SHP77 (cell line): ENCODE results near the gene GLIS1.
A peak's percentile ranks its signal among the peaks of the same experiment; 100 is the strongest.

Experiments used
- DNase-seq, 2 experiments: peaks; one replicate each; lab custom pipeline; 2025; lab: John Stamatoyannopoulos, UW

GLIS1 gene

DNA sequence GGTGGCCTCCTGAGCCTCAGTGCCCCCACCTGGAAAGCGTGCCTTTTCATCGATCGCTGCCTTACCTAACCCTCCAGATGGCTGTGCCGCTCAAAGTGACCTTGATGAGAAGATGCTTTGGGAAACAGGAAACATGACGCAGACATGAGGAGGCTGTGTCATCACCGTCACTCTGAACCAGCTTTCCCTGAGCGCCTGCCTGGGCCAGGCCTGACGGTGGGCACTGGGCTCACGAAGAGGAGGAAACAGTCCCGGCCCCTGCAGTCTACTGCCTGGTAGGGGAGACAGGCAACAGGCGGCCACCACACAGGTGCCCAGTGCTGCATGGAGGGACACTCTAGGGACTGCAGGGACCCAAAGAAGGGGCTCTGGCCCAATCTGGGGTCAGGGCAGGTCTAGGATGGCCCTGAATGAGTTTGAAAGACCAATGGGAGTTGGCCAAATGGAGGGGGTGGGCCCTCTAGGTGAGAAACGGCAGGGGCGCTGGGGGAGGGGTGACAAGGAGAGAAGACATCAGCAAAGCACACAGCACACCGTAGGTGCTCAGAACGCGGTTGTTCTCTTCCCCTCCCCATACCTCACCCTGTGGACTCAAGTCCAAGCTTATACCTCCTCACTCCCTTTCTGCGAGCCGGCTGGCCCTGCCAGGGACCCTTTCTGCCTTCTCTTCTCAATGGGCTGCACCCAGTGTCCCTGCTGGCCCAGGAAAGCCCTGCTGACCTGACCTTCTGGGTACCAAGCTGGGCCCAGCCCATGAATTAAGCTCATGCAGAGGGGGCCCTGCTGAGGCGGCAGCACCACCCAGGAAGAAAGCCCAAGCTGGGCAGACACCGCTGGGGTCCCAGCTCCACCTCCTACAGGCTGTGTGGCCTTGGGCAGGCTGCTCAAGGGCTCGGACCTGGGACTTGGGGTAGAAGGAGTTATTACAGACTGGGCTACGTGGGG lies 44.9 kb downstream of the GLIS1 start:
- DNase-seq: peak; percentile 7 to 57

DNA sequence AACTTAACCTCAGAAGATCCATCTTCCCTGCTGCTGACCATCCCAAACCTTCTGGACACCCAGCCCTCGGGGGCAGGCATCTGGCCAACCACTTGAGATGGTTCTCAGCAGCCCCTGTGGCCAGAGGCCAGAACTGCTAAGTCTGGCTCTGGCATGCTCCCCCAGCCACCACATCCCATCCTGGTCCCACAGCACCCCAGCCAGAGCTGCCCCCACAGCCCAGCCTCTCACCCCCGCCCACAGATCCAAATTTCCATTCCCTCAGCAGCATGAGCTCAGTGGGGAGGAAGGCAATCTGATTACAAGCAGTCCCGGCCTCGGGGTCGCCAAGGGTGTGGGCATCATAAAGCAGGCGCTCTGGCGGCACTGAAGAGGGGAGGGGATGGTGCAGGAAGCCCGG lies 45.6 kb downstream of the GLIS1 start:
- DNase-seq: no peak

DNA sequence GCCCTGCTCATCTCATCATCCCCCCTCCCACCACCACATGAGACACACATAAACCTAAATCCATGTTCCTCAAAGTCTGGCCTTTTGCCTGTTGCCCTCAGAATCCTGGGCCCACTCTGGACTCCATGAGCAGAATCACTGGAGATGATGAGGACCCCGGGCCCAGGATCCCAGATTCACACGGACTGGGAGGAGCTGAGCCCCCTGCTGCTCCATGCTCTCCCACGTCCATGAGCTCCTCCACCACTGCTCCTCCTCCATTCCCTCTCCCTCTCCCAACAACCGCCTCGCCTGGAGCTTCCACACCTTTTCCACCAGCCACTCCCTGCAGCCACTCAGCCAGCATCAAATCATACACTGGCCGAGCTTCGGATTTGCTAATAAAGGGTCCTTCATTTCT lies 47.6 kb downstream of the GLIS1 start:
- no peak for DNase-seq

DNA sequence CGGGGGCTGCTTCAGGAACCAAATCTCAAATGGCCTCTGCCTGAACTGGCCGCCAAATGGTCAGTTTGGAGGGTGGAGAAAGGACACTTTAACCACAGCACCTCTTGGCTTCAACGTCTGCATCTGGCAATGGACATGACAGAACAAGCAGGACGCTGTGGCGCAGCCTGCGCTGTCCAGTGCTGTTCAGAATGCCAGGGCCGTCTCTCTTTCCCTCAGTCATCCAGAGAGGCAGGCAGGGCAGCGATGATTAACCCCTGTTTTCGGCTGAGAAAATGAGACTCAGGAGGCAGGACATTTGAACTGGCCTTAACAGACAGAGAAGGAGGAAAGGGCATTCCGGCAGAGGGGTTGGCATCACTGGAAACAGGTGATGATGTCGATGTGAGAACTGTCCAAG lies 48.6 kb downstream of the GLIS1 start:
- no peak for DNase-seq

DNA sequence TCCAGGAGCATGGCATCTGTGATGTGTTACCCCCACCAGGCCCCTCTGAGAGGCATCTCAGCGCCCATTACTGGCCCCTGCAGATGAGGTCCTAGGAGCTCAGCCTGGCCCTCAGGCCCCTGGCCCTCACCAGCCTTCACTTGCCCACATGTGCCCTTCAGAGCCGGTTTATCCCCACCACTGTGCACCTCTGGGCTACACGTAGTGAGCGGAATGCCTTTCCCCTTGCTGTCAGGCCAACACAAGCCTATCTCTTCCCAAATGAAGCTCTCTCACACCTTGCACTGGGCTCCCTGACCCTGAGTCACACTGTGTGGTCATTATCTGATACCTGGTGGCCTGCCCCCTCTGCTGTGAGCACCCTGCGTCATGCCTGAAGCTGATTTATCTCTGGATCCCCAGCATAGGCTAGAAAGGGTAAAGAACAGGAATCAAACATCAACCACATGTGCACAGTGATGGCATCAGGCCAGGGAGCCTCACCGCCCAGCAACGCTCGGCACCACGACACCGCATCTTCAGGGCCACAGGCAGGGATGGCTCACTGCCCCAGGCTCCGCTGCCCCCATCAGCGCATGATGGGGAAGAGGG lies 49.1 kb downstream of the GLIS1 start:
- no peak for DNase-seq

DNA sequence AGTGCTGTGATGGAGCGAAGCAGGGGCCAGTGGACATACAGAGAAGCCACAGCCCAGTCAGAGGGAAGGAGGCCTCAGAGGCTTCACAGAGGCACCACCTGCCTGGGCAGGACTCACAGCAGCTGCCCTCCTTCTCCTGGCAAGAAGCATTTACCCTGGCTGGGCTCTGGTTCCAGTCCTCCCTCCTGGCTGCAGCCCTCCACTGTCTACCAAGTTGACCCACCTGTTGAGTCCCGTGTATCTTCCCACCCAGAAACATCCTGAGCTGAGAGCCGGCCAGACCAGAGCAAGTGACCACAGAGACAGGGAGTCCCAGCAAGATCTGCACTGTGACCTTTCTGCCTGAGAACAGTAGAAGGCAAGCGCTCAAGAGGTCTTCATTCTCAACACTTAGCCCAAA lies 49.7 kb downstream of the GLIS1 start:
- no peak for DNase-seq

DNA sequence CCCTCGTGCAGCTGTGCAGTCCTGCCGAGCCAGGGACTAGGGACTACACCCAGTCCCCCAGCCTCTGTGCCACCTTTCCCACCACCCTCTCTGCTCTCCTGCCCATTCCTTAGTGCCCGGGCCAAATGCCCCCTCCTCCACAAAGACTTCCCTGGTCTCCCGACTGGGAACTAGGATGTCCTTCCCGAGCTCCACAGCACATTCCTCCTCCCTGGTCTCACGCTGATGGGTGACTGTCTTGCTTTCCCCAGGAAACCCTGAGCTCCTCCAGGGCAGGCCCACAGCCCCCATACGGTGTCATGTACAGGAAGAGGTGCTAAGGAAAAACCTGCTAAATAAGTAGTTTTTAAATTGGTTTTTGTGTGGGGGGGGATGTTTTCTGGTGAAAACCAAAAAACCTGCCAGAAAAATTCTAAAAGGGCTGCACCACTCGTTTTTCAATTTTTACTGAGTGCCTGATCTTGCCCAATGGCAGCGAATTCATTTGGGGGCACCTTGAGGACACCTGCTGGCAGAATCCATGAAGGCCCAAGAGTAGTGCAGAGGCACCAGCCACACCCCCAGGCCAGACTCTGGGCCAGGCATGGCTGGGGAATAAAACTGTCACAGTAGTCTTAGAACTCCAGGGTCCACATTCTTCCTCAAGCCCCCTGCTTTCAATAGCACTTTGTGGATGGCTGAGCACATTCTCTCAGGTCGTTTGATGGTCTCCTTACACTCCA lies 50.4 kb downstream of the GLIS1 start:
- no peak for DNase-seq

DNA sequence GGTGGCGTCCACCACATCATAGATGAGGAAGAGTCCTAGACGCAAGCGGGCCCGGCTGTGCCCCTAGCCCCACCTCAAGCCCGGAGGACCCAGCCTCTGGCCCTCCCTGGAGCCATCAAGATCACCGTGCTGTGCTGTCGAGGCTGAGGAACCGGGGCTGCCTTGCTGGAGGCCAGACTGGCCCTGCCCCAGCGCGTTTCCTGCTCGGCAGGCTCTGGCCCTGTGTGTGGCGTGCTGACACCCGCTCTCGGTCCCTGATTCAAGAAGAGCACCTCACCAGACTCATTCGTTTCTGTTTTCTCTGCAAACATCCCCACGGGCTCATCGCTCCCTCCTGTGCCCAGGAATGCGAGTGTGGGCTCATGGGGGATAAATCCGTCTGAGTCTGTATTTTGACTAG lies 51.1 kb downstream of the GLIS1 start:
- DNase-seq: no peak

DNA sequence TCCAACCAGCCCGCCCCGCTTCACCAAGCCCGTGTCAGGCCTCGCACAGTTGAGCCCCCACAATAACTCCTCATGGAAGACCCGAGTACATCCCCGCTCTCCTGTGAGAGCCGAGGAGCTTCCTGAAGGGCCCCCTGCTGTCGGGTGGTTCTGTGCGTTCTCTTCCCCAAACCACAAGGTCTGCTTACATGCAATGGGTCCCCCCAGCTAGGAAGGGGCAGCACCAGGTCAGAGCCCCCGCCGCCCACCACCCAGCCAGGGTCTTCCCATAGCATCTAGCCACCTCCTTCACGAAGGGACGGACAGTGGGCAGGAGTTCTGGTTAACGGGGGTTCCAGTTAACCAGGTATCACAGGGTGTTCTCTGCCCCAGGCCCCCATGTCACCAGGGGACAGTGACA lies 51.5 kb downstream of the GLIS1 start:
- no peak for DNase-seq

DNA sequence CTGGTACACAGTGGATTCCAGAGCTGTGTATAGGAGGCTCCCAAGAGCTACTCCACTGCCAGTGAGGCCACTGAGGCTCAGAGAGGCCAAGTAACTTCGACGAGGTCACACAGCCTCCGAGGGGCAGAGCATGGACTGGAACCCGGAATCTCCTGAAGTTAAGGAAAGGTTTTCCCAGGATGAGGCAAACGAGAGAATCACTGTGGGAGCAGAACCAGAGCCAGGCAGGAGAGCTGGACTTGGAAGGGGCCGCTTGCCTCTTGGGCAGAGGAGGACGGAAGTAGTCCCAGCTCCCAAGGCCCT lies 52.0 kb downstream of the GLIS1 start:
- no peak for DNase-seq

DNA sequence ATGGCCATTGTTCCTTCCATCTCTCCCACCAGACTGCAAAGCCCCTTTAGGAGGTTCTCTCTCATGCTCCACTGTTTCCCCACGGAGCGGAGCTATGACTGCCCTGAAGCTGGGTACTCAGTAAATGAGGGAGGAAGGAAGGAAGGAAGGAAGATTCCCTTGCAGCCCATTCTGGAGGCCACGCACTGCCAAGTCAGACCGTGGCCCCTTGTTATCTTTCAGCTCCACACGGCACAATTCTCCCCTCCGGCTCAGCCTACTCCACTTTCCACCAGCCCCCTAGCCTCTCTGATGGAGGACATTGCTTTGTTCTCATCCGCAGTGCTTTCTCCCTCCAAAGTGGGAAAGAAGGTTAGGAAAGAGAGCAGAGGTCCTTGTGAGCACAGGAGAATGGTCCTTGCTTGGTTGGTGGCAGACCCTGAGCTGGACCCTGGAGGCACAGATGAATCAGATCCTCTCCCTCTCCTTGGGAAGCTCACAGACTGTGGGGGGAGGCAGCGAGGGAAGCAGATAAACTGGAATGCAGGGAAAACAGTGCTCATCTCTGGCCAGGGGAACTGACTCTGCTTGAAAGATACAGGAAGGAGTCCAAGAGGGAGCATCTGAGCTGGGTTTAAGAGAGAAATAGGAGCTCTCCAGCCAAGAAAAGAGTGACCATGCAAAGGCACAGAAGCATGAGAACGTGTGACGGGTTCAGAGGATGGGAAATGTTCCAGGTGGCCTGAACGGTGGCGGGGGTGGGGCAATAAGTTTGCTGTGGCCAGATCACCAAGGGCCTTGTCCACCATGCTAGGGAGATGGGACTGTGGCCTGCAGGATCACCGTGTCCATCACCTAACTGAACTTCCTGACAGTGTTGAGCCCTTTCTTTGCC lies 52.6 kb downstream of the GLIS1 start:
- DNase-seq: no peak

DNA sequence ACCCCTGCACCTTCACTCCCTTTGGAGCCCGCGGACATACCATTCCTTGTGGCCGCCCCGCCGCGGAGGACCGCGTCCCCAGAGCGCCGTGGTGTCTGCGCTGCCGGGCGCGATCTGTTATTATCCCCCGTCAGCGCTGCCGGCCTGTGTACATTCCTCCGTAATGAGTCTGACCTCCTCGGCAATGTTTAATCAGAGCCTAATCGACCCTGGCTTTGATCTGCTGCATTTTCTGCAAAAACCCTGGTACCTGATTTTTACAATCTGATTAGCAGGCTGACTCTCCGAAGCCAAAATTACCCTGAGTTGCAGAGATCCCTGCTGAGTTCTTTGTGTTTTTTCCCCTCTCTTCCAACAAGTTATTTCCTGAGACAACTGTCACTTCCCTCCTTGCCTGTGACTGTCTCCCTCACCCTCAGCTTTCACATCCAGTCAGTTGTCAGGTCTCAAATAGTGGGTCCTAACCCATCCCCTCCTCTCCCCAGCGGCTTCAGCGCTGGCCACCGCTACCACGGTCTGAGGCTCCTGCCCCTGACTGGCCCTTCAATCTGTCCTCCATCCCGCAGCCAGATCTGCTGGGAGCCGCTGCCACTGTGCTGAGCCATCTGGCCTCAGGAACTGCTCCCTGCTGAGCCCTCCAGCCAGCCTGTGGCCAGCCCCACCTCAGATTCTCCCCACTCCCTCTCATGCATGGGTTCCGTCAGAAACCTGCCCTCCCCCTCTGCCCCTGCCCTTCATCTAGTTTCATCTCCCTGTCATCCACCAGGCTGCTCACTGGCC lies 53.5 kb downstream of the GLIS1 start:
- DNase-seq: no peak

DNA sequence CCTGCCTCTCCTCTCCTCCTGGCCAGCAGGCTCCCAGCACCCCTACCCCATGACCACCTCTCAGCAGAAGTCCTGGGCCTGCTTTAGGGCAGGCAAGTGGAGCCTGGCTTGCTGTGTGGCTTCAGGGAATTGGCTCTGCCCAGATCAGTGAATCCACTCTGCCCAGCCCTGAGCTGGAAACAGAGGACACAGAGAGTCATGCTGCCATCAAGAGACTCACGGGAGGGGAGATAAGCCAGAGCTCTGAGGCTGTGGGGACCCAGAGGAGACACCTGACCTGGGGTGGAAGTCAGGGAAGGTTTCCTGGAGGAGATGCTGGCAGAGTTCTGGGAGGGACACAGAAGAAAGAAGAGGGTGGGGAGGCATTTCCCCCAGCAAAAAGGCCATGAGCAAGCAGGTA lies 54.2 kb downstream of the GLIS1 start:
- no peak for DNase-seq

DNA sequence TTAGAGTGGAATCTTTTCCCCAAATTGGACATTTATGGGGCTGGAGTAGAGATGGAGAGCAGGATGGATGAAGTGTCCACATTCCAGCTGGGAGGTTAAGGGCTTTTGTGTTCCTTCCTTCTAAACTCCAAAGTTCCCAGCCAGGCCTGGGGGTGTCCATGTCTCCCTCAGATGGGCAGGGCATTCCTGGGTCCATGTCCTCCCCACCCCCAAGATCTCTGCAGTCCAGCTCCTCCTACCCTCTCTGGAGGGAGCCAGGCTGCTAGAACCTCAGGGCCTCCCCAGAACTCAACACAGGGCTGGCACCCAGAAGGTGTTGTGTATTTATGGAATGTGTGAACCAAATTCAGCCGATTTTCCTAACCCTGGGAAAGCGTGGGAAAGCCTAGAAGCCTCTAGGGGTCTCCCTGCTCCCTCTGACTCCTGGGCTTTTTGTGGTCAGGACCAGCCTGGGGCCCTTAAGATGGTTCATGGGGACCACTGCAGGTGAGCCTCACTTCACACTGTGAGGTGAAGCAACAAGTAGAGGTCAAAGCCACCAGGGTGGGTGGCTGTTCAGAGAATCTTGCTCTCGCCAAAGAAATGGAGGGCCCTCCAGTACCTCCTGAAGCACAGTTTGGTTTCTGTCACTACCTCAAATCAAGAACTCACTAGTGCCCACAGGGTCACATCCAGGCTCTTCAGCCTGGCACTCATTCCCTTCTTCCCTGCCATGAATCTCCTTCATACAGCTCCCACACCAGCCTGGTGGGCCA lies 54.8 kb downstream of the GLIS1 start:
- no peak for DNase-seq

DNA sequence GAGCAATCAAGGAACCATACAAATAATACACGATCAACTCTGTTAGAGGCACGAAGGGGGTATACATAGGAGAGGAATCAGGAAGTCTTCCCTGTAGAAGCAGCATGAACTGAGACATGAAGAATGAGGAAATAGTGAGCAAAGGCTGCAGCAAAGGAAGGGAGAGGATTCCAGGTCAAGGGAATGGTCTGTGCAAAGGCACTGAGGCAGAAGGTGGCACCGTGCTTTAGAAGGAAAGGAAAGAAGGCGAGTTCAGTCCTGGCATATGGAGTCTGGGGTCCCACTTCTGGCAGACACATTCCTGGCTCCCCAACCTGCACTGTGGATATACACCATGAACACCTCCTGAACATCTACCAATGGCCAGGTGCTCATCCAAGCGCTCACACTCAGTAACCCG lies 56.1 kb downstream of the GLIS1 start:
- no peak for DNase-seq

DNA sequence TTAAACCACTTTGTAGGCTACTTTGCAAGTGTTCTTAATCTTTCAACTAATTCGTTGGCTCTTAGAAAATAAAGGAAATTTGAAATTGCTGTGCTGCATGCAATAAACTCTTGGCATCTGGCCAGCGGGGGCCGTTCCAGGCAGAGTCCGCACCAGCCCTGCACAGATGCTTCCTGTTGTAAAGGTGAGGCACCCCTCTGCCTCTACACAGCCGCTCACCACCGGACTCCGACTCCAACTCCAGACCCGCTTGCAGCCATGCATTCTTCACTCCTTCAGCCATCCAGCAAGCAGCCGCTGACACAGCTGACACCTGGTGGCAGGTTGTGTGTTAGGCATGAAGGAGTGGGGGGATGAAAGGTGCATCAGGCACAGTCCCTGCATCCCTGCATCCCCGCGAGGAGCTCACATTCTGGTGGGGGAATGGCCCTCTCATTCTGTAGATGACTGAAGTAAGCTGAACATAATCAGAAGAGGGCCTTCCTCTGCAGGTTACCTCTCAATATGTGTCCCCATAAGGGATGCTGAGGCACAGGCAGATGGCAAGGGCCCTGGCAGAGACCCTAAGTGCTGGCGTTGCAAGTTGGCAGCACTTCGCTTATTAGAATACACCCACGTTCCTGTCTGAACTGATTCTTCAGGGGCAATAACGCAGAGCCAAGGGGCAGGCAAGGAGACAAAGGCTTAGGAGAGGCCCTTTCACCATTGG lies 56.8 kb downstream of the GLIS1 start:
- DNase-seq: peak; percentile 22 to 51

DNA sequence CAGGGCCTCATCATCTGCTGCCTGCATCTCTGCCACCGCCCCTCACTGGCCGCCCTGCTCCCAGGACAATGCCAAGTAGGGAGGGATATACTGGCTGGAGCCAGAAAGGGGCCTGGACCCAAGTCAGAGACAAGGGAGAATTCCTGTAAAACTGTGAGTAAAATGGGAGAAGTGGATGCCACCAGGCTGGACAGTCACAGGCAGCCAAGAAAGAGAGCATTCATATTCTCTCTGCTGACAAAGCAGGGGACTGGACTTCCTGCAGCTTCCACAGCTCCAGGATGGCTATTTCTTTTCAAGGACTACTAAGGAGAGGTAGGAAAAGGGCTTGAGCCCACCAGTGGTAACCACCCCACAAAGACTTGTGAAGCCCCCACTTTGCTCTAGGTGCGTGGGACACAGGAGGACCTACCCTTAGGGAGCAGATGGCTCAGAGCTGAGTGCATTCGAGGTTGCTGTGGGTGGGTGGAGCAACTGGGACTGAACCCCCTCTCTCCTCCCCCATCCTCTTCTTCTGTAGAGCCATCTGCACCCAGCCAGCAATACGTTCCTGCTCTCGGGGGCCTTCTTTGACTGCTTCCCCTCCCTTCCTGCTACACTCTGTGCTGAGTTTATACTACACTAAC lies 57.5 kb downstream of the GLIS1 start:
- no peak for DNase-seq

DNA sequence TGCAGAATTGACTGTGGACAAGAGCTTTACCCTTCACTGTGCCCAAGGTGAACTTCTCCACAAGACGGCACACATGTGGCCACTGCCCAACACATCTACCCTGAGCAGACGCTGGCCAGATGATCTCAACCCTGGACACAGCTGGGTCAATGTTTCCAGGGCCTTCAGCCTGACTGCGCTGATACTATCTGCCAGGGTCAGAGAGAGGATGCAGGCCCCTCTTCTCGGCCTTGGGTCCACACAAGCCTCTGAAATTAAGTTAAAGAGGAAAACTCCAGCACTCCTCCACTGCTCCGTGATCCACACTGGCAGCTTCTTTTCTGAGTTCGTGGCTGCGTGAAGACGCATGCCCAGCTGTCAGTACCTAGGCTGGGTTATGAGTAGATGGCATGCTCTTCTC lies 58.1 kb downstream of the GLIS1 start:
- DNase-seq: no peak
